PC-9 (cell line): ENCODE results near the gene MYDGF. TPM values are rescaled to one million over a fixed set of nuclear protein-coding genes. Genes with fewer than 3 reads are reported as not detected.
A peak's percentile ranks its signal among the peaks of the same experiment; 100 is the strongest.

Experiments
- BruUV-seq: library from RNA; stranded (reverse); fragments of 400-500 nt; replicated peaks from 2 replicates; lab custom pipeline; 2021; lab: Mats Ljungman, UMichigan
- CTCF ChIA-PET: fragments of 300-600 bp; sonication (Branson Sonifier 250); formaldehyde crosslinking; loops from one replicate; lab custom pipeline; 2022; ENCODE audit warnings: antibody characterized with exemption; lab: Charles Lee
- POLR2A ChIA-PET: fragments of 300-600 bp; sonication (Branson Sonifier 250); formaldehyde crosslinking; loops from one replicate; lab custom pipeline; 2022; ENCODE audit warnings: antibody characterized with exemption; ENCODE audit not compliant: unreplicated experiment; lab: Charles Lee
- DNase-seq, 2 experiments: peaks; one replicate each; pipeline versions ENCODE4 v3.0.0 to v3.0.0-alpha.2; 2015 to 2022; ENCODE audit warnings: mixed read lengths in 1 of 2
- H2AFZ ChIP-seq: fragments of 200-600 bp; sonication (generic); 2 replicates; pipeline ENCODE4 v1.8.1; 2017; ENCODE audit warnings: antibody characterized with exemption
- H3F3A ChIP-seq: fragments of 200-600 bp; sonication (generic); 2 replicates; pipeline ENCODE4 v1.8.1; 2017; ENCODE audit warnings: antibody characterized with exemption, mild to moderate bottlenecking, low read depth; ENCODE audit not compliant: insufficient read depth
- H3K27ac ChIP-seq: fragments of 200-600 bp; sonication (generic); 2 replicates; pipeline ENCODE4 v1.6.1; 2016; ENCODE audit warnings: mixed run types
- H3K27me3 ChIP-seq: fragments of 200-600 bp; sonication (generic); 2 replicates; pipeline ENCODE4 v1.6.1; 2016; ENCODE audit warnings: low read depth, mixed run types; ENCODE audit not compliant: insufficient read depth
- H3K36me3 ChIP-seq: fragments of 200-600 bp; sonication (generic); 2 replicates; pipeline ENCODE4 v1.6.1; 2016; ENCODE audit warnings: low read depth, mixed run types
- H3K4me1 ChIP-seq: fragments of 200-600 bp; sonication (generic); replicated peaks from 2 replicates; pipeline ENCODE4 v1.6.1; 2016; ENCODE audit warnings: mixed run types; ENCODE audit not compliant: insufficient read depth
- H3K4me2 ChIP-seq: fragments of 200-600 bp; sonication (generic); 2 replicates; pipeline ENCODE4 v1.6.1; 2017; ENCODE audit warnings: mixed run types
- H3K4me3 ChIP-seq: fragments of 200-600 bp; sonication (generic); 2 replicates; pipeline ENCODE4 v1.6.1; 2016; ENCODE audit warnings: mixed run types
- H3K79me2 ChIP-seq: fragments of 200-600 bp; sonication (generic); 2 replicates; pipeline ENCODE4 v1.6.1; 2017; ENCODE audit warnings: low read depth, mixed run types
- H3K9me2 ChIP-seq: fragments of 200-600 bp; sonication (generic); 2 replicates; pipeline ENCODE4 v1.8.1; 2017; ENCODE audit warnings: mild to moderate bottlenecking; ENCODE audit not compliant: insufficient read depth
- H3K9me3 ChIP-seq: fragments of 200-600 bp; sonication (generic); 2 replicates; pipeline ENCODE4 v1.8.1; 2016; ENCODE audit warnings: low read depth; ENCODE audit not compliant: insufficient read depth
- H4K20me1 ChIP-seq: fragments of 200-600 bp; sonication (generic); 2 replicates; pipeline ENCODE4 v1.8.1; 2017; ENCODE audit not compliant: insufficient read depth
- CTCF ChIP-seq: fragments of 200-600 bp; sonication (generic); conservative IDR thresholded peaks from 2 replicates; pipeline ENCODE4 v1.6.1; 2017; ENCODE audit warnings: mixed run types, antibody characterized with exemption, mild to moderate bottlenecking, moderate library complexity
- EZH2 ChIP-seq: fragments of 200-600 bp; sonication (generic); IDR thresholded peaks from 2 replicates; pipeline ENCODE4 v1.8.0; 2017; ENCODE audit warnings: antibody characterized with exemption, low read depth
- intact Hi-C: fragments of 100-400 bp; cut with micrococcal nuclease; formaldehyde crosslinking; loops from one replicate; pipeline ENCODE4 v1.10.0; 2022; ENCODE audit not compliant: unreplicated experiment
- total RNA-seq: library from RNA; stranded (reverse); gene quantifications from 2 replicates; pipeline ENCODE4 v1.2.3, GENCODE V29; 2021

Gene MYDGF
- total RNA-seq, 1 experiment from 2014 or later = 60.1 TPM

- Histone ChIP-seq H3K79me2 (no peaks in the 10 kb centered on the region), H3K9me3 (no peaks in the 10 kb centered on the region), H2AFZ (no peak overlapping the region), H3F3A (peaks cover 17% of the 10 kb centered on the region; the same call in 1 of the 2 replicates), H3K36me3 (no peaks in the 10 kb centered on the region), H3K27ac (peak overlapping the region; percentile 32), H3K27me3 (no peaks in the 10 kb centered on the region), H3K4me3 (no peak overlapping the region), H4K20me1 (no peaks in the 10 kb centered on the region), H3K9me2 (no peaks in the 10 kb centered on the region), H3K4me2 (no peak overlapping the region), H3K4me1 (peaks cover 20% of the 10 kb centered on the region)
- no peak for DNase-seq
- no TSS peak for BruUV-seq
- CTCF ChIA-PET = no interaction called here
- intact Hi-C loops = loop anchor here (10.0 kb wide), 1 partner anchor 201 kb away; no protein-coding TSS in a partner anchor
- no peak for TF ChIP-seq CTCF
- no peak for TF ChIP-seq EZH2
- POLR2A ChIA-PET = no interaction called here
Observed at GRCh38 chr19:4714016-4714415, 43.9 kb upstream of the MYDGF start.

DNA sequence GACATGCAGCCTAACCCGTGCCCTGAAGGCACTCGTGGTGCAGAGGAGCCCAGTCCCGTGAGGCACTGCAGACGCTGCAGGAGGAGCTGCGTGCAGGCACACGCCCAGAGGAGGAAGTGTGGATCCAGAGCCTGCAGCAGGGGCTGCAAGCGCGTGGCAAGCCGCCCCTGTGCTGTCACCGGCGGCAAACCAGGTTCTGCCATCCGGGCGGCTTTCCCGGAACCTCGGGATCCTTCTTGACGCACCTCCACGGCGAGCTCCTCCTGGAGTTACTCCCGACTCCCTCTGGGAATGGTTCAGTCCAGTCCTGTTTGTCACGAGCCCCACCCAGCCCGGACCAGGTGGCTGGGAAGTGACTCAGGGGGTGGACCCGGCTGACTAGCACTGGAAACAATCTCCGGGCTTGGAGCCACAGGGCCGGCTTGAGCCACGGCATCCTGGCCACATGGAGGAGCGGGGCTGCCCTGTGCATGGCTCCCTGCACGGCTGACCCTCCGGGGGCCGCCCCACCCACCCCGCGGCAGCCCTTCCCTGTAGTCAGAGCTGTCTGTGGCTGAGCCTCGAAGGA, 43.3 kb upstream of the MYDGF start:
- DNase-seq = peak; percentile 81 to 94
- Histone ChIP-seq H3K9me2 (no peaks in the 10 kb centered on the region), H3K79me2 (no peaks in the 10 kb centered on the region), H2AFZ (no peak overlapping the region), H3K27ac (peak overlapping the region; percentile 32; the same call in 1 of the 2 replicates), H3K4me2 (peak overlapping the region; percentile 53), H3K4me3 (no peak overlapping the region), H3F3A (peaks cover 14% of the 10 kb centered on the region; the same call in 1 of the 2 replicates), H3K4me1 (peaks cover 16% of the 10 kb centered on the region), H3K27me3 (no peaks in the 10 kb centered on the region), H4K20me1 (no peaks in the 10 kb centered on the region), H3K9me3 (no peaks in the 10 kb centered on the region), H3K36me3 (no peaks in the 10 kb centered on the region)
- intact Hi-C loops = loop anchor here (1.0 to 10.0 kb wide), 3 partner anchors 10 to 201 kb away; partner anchors contain the start of gene DPP9
- ChIA-PET CTCF (no interaction called here), POLR2A (interaction anchor here (0.5 kb wide), 2 partner anchors 143 to 178 kb away, joined by 3 to 7 read pairs; partner anchors contain the start of gene PLIN5)
- no peak for TF ChIP-seq EZH2
- no peak for TF ChIP-seq CTCF
- BruUV-seq = no TSS peak

DNA sequence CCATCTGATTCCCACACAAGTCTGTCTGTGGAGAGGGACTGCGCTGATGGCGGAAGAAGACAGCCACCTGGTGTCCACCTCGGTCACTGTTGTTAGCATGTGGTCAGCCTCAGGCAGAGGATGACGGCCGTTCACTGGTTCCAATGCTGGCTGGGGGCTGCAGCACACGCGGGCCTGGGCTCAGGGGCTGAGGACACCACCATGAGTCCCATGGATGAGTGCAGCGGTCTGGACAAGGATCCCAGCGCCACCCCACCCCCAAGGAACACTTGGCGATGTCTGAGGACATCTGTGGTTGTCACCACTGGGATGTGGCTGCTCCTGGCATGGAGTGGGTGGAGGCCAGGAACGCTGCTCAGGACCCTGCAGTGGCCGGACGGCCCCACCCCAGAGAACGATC, 42.6 kb upstream of the MYDGF start:
- TF ChIP-seq EZH2 (no peak), CTCF (no peak)
- intact Hi-C loops = loop anchor here (1.0 to 10.0 kb wide), 3 partner anchors 11 to 202 kb away; partner anchors contain the start of gene DPP9
- Histone ChIP-seq H3F3A (peaks cover 9% of the 10 kb centered on the region; the same call in 1 of the 2 replicates), H3K4me1 (peaks cover 10% of the 10 kb centered on the region), H3K4me3 (no peak overlapping the region), H2AFZ (no peak overlapping the region), H3K9me3 (no peaks in the 10 kb centered on the region), H3K27me3 (no peaks in the 10 kb centered on the region), H3K79me2 (no peaks in the 10 kb centered on the region), H3K4me2 (no peak overlapping the region; the same call in 1 of the 2 replicates), H3K27ac (no peak overlapping the region), H4K20me1 (no peaks in the 10 kb centered on the region), H3K36me3 (no peaks in the 10 kb centered on the region), H3K9me2 (no peaks in the 10 kb centered on the region)
- DNase-seq = no peak
- ChIA-PET POLR2A (interaction anchor here (0.5 kb wide), 1 partner anchor 178 kb away, joined by 7 read pairs; the partner anchor contains the start of gene PLIN5), CTCF (interaction anchor here (1.0 kb wide), 1 partner anchor 146 kb away, joined by 4 read pairs; no protein-coding TSS in a partner anchor)
- BruUV-seq = no TSS peak
